Testis (tissue), 3 donors: ENCODE measurements around the gene SF3B2. TPM values are rescaled to one million over a fixed set of nuclear protein-coding genes. Genes with fewer than 3 reads are reported as not detected.

Experiments used
- DNase-seq: peaks from one replicate; pipeline ENCODE4 v3.0.0-alpha.2; 2019
- H3K27ac ChIP-seq, 2 donors: fragments of 200-600 bp; sonication (generic); one replicate each; pipeline ENCODE4 v1.5.1; 2019
- H3K27me3 ChIP-seq: fragments of 200-600 bp; sonication (generic); one replicate; pipeline ENCODE4 v1.5.1; 2019
- H3K36me3 ChIP-seq: fragments of 200-600 bp; sonication (generic); one replicate; pipeline ENCODE4 v1.5.1; 2017; ENCODE audit warnings: low read depth; ENCODE audit errors: missing control alignments
- H3K4me1 ChIP-seq: fragments of 200-600 bp; sonication (generic); one replicate; pipeline ENCODE4 v1.5.1; 2019
- H3K4me3 ChIP-seq, 2 donors: fragments of 200-600 bp; sonication (generic); one replicate each; pipeline ENCODE4 v1.5.1; 2017 to 2019
- H3K9me3 ChIP-seq: fragments of 200-600 bp; sonication (generic); one replicate; pipeline ENCODE4 v1.5.1; 2017
- POLR2A ChIP-seq: fragments of 450-650 bp; IDR thresholded peaks from one replicate; pipeline ENCODE4 v1.6.1; 2017; ENCODE audit warnings: antibody characterized with exemption, mild to moderate bottlenecking, moderate library complexity
- WGBS, 2 donors: methylation state at CpG; one replicate each; pipeline ENCODE4 v1.1.5; 2018; 5-methylcytosine and 5-hydroxymethylcytosine counted together
- intact Hi-C: fragments of 100-400 bp; cut with DNase I; formaldehyde crosslinking; loops from one replicate; pipeline ENCODE4 v1.15.1; 2023; ENCODE audit warnings: low total_unique reads
- polyA plus RNA-seq: library from polyadenylated mRNA; stranded (reverse); fragments of 350-450 nt; fragmentation: Illumina TruSeq; extraction: RNeasy Lipid Tissue Mini Kit (QIAGEN cat#74804); gene quantifications from one replicate; pipeline ENCODE4 v1.2.3, GENCODE V29; 2014; ENCODE audit warnings: low read depth, low replicate concordance; ENCODE audit not compliant: insufficient read depth
- total RNA-seq, 2 donors: library from RNA; depleted of rRNA; stranded (reverse); fragments of >200 nt; gene quantifications; one replicate each; pipeline ENCODE4 v1.2.3, GENCODE V29; 2016
- TF ChIP-seq, protein P1 (sequence below), 3 experiments: fragments of 450-650 bp in 2 of 3; fragments of 200-600 bp in 1 of 3; sonication (generic) in 1 of 3; IDR thresholded peaks; one replicate each; pipeline ENCODE4 v1.5.1; 2016 to 2019; ENCODE audit warnings: antibody characterized with exemption in 3 of 3, mild to moderate bottlenecking in 2 of 3, moderate library complexity in 1 of 3

Gene SF3B2
- total and polyA plus RNA-seq, 3 donors from 2014 or later: 307 to 341 (median 315) TPM

GRCh38 chr11:66015936-66016792, 36.0 kb upstream of the SF3B2 start:
- intact Hi-C loops: no loop called here
- no peak overlapping the region for H3K27ac ChIP-seq
- DNase-seq: no peak
- H3K9me3 ChIP-seq: no peaks in the 10 kb centered on the region
- 87 to 91% methylated on average over 10 to 18 of the region's 18 CpGs for WGBS, 2 donors
- no peaks in the 10 kb centered on the region for H3K27me3 ChIP-seq
- H3K4me1 ChIP-seq: peaks cover 3% of the 10 kb centered on the region
- TF ChIP-seq, protein P1, sequence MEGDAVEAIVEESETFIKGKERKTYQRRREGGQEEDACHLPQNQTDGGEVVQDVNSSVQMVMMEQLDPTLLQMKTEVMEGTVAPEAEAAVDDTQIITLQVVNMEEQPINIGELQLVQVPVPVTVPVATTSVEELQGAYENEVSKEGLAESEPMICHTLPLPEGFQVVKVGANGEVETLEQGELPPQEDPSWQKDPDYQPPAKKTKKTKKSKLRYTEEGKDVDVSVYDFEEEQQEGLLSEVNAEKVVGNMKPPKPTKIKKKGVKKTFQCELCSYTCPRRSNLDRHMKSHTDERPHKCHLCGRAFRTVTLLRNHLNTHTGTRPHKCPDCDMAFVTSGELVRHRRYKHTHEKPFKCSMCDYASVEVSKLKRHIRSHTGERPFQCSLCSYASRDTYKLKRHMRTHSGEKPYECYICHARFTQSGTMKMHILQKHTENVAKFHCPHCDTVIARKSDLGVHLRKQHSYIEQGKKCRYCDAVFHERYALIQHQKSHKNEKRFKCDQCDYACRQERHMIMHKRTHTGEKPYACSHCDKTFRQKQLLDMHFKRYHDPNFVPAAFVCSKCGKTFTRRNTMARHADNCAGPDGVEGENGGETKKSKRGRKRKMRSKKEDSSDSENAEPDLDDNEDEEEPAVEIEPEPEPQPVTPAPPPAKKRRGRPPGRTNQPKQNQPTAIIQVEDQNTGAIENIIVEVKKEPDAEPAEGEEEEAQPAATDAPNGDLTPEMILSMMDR (IDR thresholded peaks at IDR 0.05): no peak
- no peak overlapping the region for H3K4me3 ChIP-seq
- H3K36me3 ChIP-seq: no peaks in the 10 kb centered on the region

DNA sequence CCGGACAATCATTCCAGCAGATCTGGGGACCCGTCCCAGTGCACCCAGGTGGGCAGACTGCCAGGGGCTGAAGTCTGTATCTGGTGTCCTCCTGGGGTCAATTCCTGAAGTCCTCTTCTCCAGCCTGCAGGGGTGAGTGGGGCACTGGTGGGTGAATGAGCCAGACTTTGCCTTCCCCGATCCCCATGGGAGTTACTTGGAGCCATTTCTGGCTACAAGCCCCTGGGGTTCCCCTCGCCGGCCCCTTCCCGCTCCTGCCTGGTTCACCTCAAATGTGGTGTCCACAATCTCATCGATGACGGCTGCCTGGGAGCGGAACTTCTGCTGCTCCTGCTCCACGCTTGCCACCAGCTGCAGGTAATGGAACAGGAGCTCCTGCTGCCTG, 35.4 kb upstream of the SF3B2 start:
- Histone ChIP-seq H3K27me3 (no peaks in the 10 kb centered on the region), H3K36me3 (no peaks in the 10 kb centered on the region), H3K4me3 (no peak overlapping the region), H3K9me3 (no peaks in the 10 kb centered on the region), H3K27ac (no peak overlapping the region), H3K4me1 (no peaks in the 10 kb centered on the region)
- intact Hi-C loops: no loop called here
- TF ChIP-seq, protein P1 (IDR thresholded peaks at IDR 0.05): no peak
- no peak for TF ChIP-seq POLR2A
- 83 to 89% methylated on average over 1 to 9 of the region's 10 CpGs for WGBS, 2 donors
- no peak for DNase-seq

GRCh38 chr11:66017321-66017720, 34.8 kb upstream of the SF3B2 start:
- DNase-seq: no peak
- TF ChIP-seq POLR2A: no peak
- TF ChIP-seq, protein P1 (IDR thresholded peaks at IDR 0.05): no peak
- Histone ChIP-seq H3K4me3 (no peak overlapping the region), H3K36me3 (no peaks in the 10 kb centered on the region), H3K9me3 (no peaks in the 10 kb centered on the region), H3K27ac (no peak overlapping the region), H3K4me1 (peaks cover 1% of the 10 kb centered on the region), H3K27me3 (no peaks in the 10 kb centered on the region)
- 72 to 81% methylated on average over 4 of the region's 4 CpGs for WGBS, 2 donors
- intact Hi-C loops: no loop called here

DNA sequence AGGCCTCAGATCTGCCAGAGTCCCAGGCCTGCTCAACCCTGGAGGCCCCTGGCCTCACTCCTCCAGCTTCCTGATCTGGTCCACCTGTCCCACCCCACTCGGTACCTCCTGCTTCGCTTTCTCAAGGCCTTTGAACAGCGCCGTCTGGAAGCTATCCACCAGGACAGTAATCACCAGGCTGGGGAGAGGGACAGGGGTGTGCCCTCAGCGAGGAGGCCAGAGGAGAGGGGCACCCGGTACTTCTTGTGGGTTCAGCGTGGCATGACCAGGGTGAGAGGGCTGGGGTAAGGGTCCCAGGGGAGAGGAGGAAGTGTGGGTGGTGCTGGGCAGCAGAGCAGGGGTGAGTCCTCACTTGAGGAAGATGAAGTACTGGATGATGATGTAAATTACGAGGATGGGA, 32.0 kb upstream of the SF3B2 start:
- 57 to 67% methylated on average over 8 of the region's 8 CpGs for WGBS, 2 donors
- intact Hi-C loops: no loop called here
- Histone ChIP-seq H3K4me3 (no peak overlapping the region), H3K4me1 (peaks cover 6% of the 10 kb centered on the region), H3K36me3 (no peaks in the 10 kb centered on the region), H3K27me3 (no peaks in the 10 kb centered on the region), H3K9me3 (no peaks in the 10 kb centered on the region), H3K27ac (no peak overlapping the region)
- no peak for DNase-seq
- TF ChIP-seq, protein P1 (IDR thresholded peaks at IDR 0.05): no peak
- TF ChIP-seq POLR2A: no peak
